ENCODE measurements around the gene TNFSF8.

TNFSF8 gene

GRCh38 chr9:114937516-114937915, 7.1 kb upstream of the TNFSF8 start:
- FAIRE-seq (no peak), DNase-seq (ENCODE audit: extremely low spot score, insufficient read length, low read depth) (no peak)

DNA sequence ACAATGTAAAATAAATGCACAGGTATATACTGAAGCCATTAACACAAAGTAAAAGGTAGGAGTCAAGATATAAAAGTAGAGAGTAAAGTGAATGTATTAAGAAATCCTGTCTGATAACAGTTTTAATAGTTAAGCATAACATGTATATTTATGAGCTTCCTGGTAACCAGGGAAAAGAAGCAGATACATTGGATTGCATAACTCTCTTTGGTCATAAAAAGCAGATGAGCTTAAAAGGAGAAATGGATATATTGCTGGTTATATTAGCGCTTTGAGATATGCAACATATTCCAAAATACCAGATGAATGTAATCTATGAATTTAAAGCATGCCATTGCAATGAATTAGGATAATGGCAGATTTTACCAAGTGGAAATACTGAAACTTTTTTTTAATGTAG, 6.2 kb upstream of the TNFSF8 start:
- FAIRE-seq = no peak
- DNase-seq (ENCODE audit: extremely low spot score, insufficient read length, low read depth) = no peak

GRCh38 chr9:114935119-114935518, 4.7 kb upstream of the TNFSF8 start:
- DNase-seq (ENCODE audit: extremely low spot score, insufficient read length, low read depth) (no peak), FAIRE-seq (no peak)

GRCh38 chr9:114932502-114932901, 2.1 kb upstream of the TNFSF8 start:
- DNase-seq (ENCODE audit: extremely low spot score, insufficient read length, low read depth) = no peak
- FAIRE-seq = no peak

- FAIRE-seq (no peak), DNase-seq (ENCODE audit: extremely low spot score, insufficient read length, low read depth) (no peak)
These were observed 1.0 kb upstream of the TNFSF8 start for GRCh38 chr9:114931407-114931806.

DNA sequence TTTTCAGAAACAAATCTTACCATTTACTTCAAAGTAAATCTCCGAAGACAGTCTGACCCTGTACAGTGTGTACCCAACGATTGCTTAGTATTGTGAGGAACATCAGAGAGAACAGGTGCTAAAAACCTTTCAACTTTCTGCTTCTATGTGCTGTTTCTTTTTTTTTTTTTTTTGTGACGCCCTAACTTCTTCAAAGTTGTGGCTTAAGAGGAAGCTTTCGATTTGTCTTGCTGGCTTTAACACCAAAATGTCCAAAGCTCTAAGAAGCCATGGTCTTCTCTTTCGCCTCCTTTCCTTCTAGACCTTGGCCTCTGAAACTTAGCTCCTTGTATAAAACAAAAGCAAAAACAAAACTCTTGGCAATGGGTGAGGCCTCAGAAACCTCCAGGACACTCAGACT, 1.2 kb downstream of the TNFSF8 start:
- no peak for DNase-seq (ENCODE audit: extremely low spot score, insufficient read length, low read depth)
- no peak for FAIRE-seq

DNA sequence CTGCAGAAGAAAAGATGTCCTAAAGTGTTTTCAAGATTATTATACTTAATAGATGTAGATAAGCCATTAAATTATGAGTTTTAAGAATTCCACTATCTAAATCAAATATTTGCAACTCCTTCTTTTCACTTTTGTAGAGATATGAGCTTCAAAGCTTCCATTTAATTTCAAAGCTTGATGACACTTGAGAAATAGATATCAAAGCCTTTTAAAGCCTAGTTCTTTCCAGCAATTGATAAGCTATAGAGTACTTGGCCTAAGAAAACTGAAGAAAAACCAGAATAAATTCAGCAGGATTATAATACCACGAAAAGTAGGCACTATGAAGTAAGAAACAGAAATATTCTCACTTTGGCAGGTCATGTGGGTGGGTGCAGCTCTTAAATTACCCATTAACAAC, 1.7 kb downstream of the TNFSF8 start:
- DNase-seq (ENCODE audit: extremely low spot score, insufficient read length, low read depth) (no peak), FAIRE-seq (no peak)

DNA sequence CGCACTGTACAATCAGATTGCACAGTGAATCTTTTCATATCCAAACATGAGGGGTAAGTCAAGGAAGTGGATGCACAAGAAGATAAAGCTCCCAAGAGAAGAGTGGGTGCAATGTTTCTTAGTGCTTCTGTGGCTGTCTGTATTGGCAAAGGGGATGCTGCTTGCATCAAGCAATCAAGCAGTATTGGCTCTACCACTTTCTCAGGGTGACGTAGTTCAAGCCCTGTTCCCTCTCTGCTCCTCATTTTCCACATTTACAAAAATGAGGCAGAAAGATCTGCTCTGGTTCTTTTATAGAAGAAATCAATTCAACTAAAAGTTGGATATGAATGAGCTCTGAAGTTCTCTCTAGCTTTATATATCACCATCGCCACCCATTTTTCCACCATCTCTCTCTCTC, 2.3 kb downstream of the TNFSF8 start:
- no peak for DNase-seq (ENCODE audit: extremely low spot score, insufficient read length, low read depth)
- FAIRE-seq = no peak

GRCh38 chr9:114925672-114926071, 4.7 kb downstream of the TNFSF8 start:
- FAIRE-seq = no peak
- no peak for DNase-seq (ENCODE audit: extremely low spot score, insufficient read length, low read depth)

DNA sequence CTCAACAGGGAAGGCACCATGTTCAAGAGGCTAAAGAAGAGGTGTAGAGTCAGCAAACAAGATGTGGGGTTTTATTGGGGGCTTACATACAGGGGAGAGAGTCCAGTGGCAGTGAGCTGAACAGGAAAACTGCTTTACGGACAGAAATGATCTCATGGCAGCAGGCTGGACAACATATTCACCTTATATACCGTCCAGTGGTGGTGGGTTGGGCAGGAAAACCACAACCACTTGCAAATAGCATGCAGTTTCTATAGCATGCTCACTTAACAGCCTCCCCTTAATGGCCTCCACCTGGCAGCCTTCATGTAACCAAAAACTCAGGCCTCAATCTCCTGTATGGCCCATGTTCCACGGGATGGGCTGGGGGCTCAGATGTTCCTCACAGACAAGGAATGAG, 5.4 kb downstream of the TNFSF8 start:
- DNase-seq (ENCODE audit: extremely low spot score, insufficient read length, low read depth) = no peak
- FAIRE-seq = no peak

GRCh38 chr9:114924327-114924726, 6.1 kb downstream of the TNFSF8 start:
- FAIRE-seq (no peak), DNase-seq (ENCODE audit: extremely low spot score, insufficient read length, low read depth) (no peak)

GRCh38 chr9:114923918-114924317, 6.5 kb downstream of the TNFSF8 start:
- DNase-seq (ENCODE audit: extremely low spot score, insufficient read length, low read depth) (no peak), FAIRE-seq (no peak)

- DNase-seq (ENCODE audit: extremely low spot score, insufficient read length, low read depth) (no peak), FAIRE-seq (no peak)
These were observed 9.2 kb downstream of the TNFSF8 start for GRCh38 chr9:114921171-114921570.

GRCh38 chr9:114919611-114920010, 10.8 kb downstream of the TNFSF8 start:
- no peak for DNase-seq (ENCODE audit: extremely low spot score, insufficient read length, low read depth)
- no peak for FAIRE-seq

DNA sequence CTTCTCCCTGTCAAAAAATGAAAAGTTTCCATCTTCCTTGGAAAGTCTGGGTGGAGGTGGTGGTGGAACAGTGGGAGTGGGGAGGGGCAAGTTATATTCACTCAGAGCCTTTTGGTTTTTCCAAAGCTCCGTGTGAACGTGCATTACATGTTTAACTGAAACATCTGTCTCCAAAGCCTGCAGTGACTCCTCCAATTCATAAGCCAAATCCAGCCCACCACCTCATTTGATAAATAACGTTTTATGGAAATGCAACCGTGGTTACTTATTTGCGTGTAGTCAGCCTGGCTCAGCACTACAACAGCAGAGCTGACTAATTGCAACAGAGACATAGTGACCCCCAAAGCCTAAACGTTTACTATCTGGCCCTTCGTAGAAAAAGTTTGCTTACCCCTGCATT, 13.9 kb downstream of the TNFSF8 start:
- no peak for FAIRE-seq
- no peak for DNase-seq (ENCODE audit: extremely low spot score, insufficient read length, low read depth)

- no peak for FAIRE-seq
- DNase-seq (ENCODE audit: extremely low spot score, insufficient read length, low read depth) = no peak
These were observed 16.3 kb downstream of the TNFSF8 start for GRCh38 chr9:114914139-114914538.

DNA sequence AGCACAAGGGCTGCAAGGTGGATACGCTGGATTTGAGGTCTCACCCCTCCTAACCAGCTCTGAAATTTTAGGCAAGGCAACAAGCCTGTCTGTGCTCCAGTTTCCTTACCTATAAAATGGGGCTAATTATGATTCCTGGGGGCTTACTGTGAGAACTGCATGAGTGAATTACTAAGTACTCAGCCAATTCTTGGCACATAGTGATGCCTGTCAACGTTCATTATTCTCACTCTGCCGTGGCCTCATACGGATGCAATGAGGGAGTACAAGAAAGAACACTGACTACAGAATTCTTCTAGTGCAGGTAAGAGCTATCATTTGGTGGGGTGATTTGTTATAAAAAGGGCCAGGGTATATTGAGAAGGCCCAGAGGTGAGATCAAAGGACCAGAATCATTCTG, 16.7 kb downstream of the TNFSF8 start:
- no peak for FAIRE-seq
- no peak for DNase-seq (ENCODE audit: extremely low spot score, insufficient read length, low read depth)

DNA sequence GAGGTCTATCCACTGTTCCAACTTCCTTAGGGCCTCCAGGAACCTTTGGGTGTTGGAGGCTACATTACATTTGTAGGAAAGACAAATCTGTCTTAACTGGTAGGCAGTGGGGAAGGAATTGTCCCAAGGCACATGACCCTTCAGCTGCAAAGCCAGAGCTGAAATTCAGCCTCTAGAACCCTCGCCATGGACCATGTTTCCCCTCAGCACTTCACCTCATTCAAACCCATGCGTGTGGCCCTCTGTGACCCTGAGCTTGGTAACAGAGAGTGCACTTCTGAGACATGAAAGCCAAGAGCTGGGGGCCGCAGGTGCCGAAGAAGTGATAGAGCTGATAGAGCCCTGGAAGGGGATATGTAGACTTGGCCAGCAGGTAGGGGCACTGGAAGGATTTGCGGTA, 17.2 kb downstream of the TNFSF8 start:
- FAIRE-seq (no peak), DNase-seq (ENCODE audit: extremely low spot score, insufficient read length, low read depth) (no peak)

DNA sequence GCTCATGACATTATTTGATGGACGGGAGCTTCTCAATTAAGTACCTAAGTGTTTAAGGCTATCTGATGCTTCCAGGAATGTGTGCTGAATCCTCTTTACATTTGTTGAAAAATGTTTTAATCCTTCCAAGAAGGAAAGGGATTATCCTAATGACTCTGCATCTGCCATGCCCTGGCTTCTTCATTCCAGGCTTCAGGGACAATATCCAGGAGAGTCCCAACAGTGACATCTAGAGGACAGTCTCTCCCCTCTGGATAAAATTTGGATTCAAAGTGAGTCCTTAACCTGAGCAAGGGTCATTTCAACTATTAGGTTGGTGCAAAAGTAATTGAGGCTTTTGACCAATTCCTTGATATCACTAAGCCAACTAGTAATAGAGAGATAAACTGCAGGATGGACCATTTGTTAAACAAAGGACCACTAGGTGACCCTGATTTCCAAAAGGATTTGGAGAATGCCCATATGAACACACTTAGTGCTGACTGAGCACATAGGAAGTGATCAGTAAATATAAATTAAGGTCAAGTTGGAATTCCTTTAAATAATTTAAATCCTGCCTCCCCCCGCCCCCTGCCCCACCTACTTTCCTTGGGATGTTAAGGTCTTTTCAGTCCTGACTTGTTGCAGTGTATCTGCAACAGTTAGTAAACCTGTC, 19.1 kb downstream of the TNFSF8 start:
- DNase-seq (ENCODE audit: extremely low spot score, insufficient read length, low read depth) (no peak), FAIRE-seq (no peak)

DNA sequence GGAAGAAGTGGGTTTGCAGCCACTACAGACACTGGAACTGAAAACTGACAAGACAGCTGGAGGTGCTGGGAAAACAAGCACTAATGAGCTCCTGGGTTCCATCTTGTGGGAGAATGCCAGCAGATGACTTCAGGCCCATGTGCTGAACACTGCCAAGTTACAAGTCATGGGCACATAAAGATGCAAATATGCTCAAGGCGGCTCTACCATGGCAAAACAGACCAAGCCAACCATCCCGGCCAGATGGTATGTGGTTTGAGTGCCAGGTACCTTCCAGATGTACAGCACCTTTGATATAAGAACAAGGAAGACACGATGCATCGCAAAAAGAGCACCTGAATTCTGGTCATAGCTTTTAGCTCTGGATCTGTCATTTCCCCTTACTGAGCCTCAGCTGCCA, 19.9 kb downstream of the TNFSF8 start:
- DNase-seq (ENCODE audit: extremely low spot score, insufficient read length, low read depth) = no peak
- FAIRE-seq = no peak

- DNase-seq (ENCODE audit: extremely low spot score, insufficient read length, low read depth) (no peak), FAIRE-seq (no peak)
These were observed 20.7 kb downstream of the TNFSF8 start for GRCh38 chr9:114909661-114910060.

GRCh38 chr9:114908805-114909448, 21.5 kb downstream of the TNFSF8 start:
- no peak for DNase-seq (ENCODE audit: extremely low spot score, insufficient read length, low read depth)
- no peak for FAIRE-seq

Data from GM18507 (cell line).